SK-N-DZ (cell line): Measurements from ENCODE around the gene CD22.

Experiments used
- DNase-seq: peaks from one replicate; pipeline ENCODE4 v3.0.0-alpha.2; 2015; ENCODE audit warnings: low spot score

Gene CD22

GRCh38 chr19:35381318-35381717, 52.3 kb downstream of the CD22 start:
- DNase-seq = no peak

- no peak for DNase-seq
These were observed 52.9 kb downstream of the CD22 start for GRCh38 chr19:35381926-35382325.

GRCh38 chr19:35383536-35383935, 54.5 kb downstream of the CD22 start:
- no peak for DNase-seq

GRCh38 chr19:35388277-35389054, 59.5 kb downstream of the CD22 start:
- DNase-seq = no peak

- no peak for DNase-seq
These were observed 60.3 kb downstream of the CD22 start for GRCh38 chr19:35389192-35389861.

- DNase-seq = no peak
These were observed 64.0 kb downstream of the CD22 start for GRCh38 chr19:35392742-35393715.

- no peak for DNase-seq
These were observed 66.6 kb downstream of the CD22 start for GRCh38 chr19:35395382-35396199.

- no peak for DNase-seq
These were observed 67.4 kb downstream of the CD22 start for GRCh38 chr19:35396240-35396885.
